Measurements from ENCODE around the gene AGMAT.

DNA sequence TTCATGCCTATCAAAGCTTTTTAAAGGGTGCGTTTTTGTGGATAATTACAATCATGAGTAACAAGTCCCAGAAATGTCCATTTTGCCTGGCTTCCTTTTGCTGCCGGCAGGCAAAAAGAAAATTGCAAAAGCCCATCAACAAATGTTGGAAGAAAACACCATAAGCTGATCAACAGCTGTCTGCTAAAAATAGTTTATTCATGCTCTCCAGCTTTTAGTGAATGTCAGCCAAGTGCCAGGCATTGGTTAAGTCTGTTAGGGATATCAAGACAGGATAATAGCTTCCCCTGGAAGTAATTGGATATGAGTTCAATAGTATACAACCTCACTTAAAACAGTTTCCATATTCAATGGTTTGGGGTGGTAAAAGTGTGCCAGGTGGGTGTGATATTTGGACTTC is 13.6 kb upstream of the AGMAT start:
- TF ChIP-seq, protein P1, sequence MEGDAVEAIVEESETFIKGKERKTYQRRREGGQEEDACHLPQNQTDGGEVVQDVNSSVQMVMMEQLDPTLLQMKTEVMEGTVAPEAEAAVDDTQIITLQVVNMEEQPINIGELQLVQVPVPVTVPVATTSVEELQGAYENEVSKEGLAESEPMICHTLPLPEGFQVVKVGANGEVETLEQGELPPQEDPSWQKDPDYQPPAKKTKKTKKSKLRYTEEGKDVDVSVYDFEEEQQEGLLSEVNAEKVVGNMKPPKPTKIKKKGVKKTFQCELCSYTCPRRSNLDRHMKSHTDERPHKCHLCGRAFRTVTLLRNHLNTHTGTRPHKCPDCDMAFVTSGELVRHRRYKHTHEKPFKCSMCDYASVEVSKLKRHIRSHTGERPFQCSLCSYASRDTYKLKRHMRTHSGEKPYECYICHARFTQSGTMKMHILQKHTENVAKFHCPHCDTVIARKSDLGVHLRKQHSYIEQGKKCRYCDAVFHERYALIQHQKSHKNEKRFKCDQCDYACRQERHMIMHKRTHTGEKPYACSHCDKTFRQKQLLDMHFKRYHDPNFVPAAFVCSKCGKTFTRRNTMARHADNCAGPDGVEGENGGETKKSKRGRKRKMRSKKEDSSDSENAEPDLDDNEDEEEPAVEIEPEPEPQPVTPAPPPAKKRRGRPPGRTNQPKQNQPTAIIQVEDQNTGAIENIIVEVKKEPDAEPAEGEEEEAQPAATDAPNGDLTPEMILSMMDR (IDR thresholded peaks at IDR 0.05): no peak
- no peak for TF ChIP-seq ZFX (IDR thresholded peaks at IDR 0.05; ENCODE audit: borderline replicate concordance)
